Breast epithelium (tissue), 4 donors: Measurements from ENCODE around the gene CTNNA3. TPM values are rescaled to one million over a fixed set of nuclear protein-coding genes. Genes with fewer than 3 reads are reported as not detected.
"Not testable (repeated sequence)": the region's sequence is repeated elsewhere in the genome, so short reads cannot be mapped to it uniquely, and the experiment has no call there.

Experiments used
- DNase-seq, 2 donors: peaks; one replicate each; pipeline ENCODE4 v3.0.0-alpha.2; 2019; ENCODE audit warnings: low spot score in 2 of 2
- H3K27ac ChIP-seq, 2 donors: fragments of 200-600 bp; sonication (generic) in 1 of 2; one replicate each; pipeline ENCODE4 v1.5.1; 2016 to 2019; ENCODE audit warnings: mild to moderate bottlenecking in 1 of 2
- H3K27me3 ChIP-seq, 2 donors: fragments of 200-600 bp; sonication (generic) in 1 of 2; one replicate each; pipeline versions ENCODE4 v1.5.1 to v1.6.0; 2017 to 2019; ENCODE audit warnings: control low read depth in 1 of 2, mild to moderate bottlenecking in 1 of 2
- H3K36me3 ChIP-seq: fragments of 200-600 bp; one replicate; pipeline ENCODE4 v1.5.1; 2019
- H3K4me1 ChIP-seq, 2 donors: fragments of 200-600 bp; sonication (generic); one replicate each; pipeline ENCODE4 v1.5.1; 2016 to 2019; ENCODE audit warnings: control low read depth in 1 of 2
- H3K4me3 ChIP-seq, 3 donors: fragments of 200-600 bp; sonication (generic); 1 replicate in 2 of 3; 2 replicates in 1 of 3; pipeline ENCODE4 v1.5.1; 2016 to 2019; ENCODE audit warnings: mild to moderate bottlenecking in 3 of 3, moderate library complexity in 2 of 3
- H3K9me3 ChIP-seq, 2 donors: fragments of 200-600 bp; sonication (generic) in 1 of 2; one replicate each; pipeline ENCODE4 v1.5.1; 2016 to 2019; ENCODE audit warnings: control low read depth in 1 of 2
- POLR2A ChIP-seq: fragments of 450-650 bp; IDR thresholded peaks from one replicate; pipeline ENCODE4 v1.6.1; 2016; ENCODE audit warnings: antibody characterized with exemption, mild to moderate bottlenecking, moderate library complexity
- POLR2AphosphoS5 ChIP-seq, 3 donors: sonication (generic); formaldehyde crosslinking; IDR thresholded peaks; one replicate each; pipeline ENCODE4 v1.6.1; 2017; ENCODE audit warnings: antibody characterized with exemption in 3 of 3
- intact Hi-C: fragments of 100-400 bp; cut with DNase I; formaldehyde crosslinking; loops from one replicate; pipeline ENCODE4 v1.15.1; 2023; ENCODE audit warnings: low total_unique reads
- total RNA-seq, 3 donors: library from RNA; depleted of rRNA; stranded (reverse); fragments of >200 nt; gene quantifications; one replicate each; pipeline ENCODE4 v1.1.0, GENCODE V29; 2016
- TF ChIP-seq, protein P1 (sequence below), 3 donors: fragments of 450-650 bp; IDR thresholded peaks; one replicate each; pipeline ENCODE4 v1.5.1; 2016 to 2017; ENCODE audit warnings: antibody characterized with exemption in 3 of 3, mild to moderate bottlenecking in 3 of 3, moderate library complexity in 3 of 3

CTNNA3 gene
- total RNA-seq, 3 donors from 2014 or later: 0.33 to 1.1 (median 0.59) TPM

DNA sequence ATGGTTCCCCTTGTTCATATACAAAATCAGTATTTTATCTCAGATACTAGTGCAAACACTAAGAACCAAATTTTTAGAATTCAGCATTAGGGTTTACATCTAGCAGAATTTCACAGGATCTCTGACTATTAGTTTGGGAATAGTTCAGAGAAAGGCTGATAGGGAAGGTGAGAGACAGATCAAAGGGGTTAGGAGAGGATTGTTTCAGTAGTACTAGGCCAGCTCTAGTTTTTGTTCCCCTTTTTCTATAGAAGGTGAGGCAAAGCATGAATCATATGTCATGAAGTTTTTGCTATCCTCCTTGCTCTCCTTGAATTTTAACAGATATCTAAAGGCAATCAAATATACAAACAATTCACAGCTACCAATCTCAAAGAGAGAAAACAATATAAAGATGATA, 26.1 kb upstream of the CTNNA3 start:
- H3K4me1 ChIP-seq: no peaks in the 10 kb centered on the region
- TF ChIP-seq POLR2A (no peak), POLR2AphosphoS5 (IDR thresholded peaks at IDR 0.05) (no peak)
- TF ChIP-seq, protein P1, sequence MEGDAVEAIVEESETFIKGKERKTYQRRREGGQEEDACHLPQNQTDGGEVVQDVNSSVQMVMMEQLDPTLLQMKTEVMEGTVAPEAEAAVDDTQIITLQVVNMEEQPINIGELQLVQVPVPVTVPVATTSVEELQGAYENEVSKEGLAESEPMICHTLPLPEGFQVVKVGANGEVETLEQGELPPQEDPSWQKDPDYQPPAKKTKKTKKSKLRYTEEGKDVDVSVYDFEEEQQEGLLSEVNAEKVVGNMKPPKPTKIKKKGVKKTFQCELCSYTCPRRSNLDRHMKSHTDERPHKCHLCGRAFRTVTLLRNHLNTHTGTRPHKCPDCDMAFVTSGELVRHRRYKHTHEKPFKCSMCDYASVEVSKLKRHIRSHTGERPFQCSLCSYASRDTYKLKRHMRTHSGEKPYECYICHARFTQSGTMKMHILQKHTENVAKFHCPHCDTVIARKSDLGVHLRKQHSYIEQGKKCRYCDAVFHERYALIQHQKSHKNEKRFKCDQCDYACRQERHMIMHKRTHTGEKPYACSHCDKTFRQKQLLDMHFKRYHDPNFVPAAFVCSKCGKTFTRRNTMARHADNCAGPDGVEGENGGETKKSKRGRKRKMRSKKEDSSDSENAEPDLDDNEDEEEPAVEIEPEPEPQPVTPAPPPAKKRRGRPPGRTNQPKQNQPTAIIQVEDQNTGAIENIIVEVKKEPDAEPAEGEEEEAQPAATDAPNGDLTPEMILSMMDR (IDR thresholded peaks at IDR 0.05): no peak
- H3K36me3 ChIP-seq: no peaks in the 10 kb centered on the region
- intact Hi-C loops: no loop called here
- peaks cover 0 to 3% of the 10 kb centered on the region in 2 donors for H3K9me3 ChIP-seq
- H3K4me3 ChIP-seq: no peak overlapping the region
- H3K27me3 ChIP-seq: no peaks in the 10 kb centered on the region
- H3K27ac ChIP-seq: no peak overlapping the region
- no peak for DNase-seq

DNA sequence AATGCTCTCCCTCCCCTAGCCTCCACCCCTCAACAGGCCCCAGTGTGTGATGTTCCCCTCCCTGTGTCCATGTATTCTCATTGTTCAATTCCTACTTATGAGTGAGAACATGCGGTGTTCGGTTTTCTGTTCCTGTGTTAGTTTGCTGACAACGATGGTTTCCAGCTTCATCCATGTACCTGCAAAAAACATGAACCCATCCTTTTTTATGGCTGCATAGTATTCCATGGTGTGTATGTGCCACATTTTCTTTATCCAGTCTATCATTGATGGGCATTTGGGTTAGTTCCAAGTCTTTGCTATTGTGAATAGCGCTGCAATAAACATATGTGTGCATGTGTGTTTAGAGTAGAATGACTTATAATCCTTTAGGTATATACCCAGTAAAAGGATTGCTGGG, 20.5 kb upstream of the CTNNA3 start:
- intact Hi-C loops, H3K36me3 ChIP-seq, H3K27ac ChIP-seq, DNase-seq, H3K4me3 ChIP-seq, H3K4me1 ChIP-seq, H3K27me3 ChIP-seq: not testable (repeated sequence)
- H3K9me3 ChIP-seq: peaks cover 7 to 16% of the 10 kb centered on the region in 2 donors

DNA sequence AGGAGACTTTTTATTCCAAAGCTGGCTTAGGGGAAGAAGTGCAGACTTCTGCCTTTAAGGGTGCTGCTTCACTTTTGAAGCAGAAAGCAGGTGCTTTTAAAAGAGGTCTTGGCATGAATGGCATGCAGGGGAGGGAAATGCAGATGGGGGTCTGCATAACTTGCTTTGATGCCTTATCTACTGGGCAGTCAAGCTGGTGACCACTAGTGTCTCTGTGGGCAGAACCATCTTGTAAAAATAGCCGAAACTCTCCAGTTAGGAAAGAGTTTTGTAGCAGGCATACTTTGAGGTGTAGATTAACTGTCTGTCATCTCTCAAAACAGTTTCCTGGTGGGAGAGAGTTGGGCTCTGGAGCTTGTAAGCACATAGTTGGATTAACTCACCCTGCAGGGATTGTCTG, 9.9 kb upstream of the CTNNA3 start:
- Histone ChIP-seq H3K36me3 (no peaks in the 10 kb centered on the region), H3K4me1 (no peaks in the 10 kb centered on the region), H3K9me3 (no peaks in the 10 kb centered on the region), H3K27me3 (no peaks in the 10 kb centered on the region), H3K4me3 (no peak overlapping the region), H3K27ac (no peak overlapping the region)
- no peak for TF ChIP-seq POLR2AphosphoS5 (IDR thresholded peaks at IDR 0.05)
- TF ChIP-seq POLR2A: no peak
- TF ChIP-seq, protein P1 (IDR thresholded peaks at IDR 0.05): no peak
- intact Hi-C loops: no loop called here
- DNase-seq: no peak

DNA sequence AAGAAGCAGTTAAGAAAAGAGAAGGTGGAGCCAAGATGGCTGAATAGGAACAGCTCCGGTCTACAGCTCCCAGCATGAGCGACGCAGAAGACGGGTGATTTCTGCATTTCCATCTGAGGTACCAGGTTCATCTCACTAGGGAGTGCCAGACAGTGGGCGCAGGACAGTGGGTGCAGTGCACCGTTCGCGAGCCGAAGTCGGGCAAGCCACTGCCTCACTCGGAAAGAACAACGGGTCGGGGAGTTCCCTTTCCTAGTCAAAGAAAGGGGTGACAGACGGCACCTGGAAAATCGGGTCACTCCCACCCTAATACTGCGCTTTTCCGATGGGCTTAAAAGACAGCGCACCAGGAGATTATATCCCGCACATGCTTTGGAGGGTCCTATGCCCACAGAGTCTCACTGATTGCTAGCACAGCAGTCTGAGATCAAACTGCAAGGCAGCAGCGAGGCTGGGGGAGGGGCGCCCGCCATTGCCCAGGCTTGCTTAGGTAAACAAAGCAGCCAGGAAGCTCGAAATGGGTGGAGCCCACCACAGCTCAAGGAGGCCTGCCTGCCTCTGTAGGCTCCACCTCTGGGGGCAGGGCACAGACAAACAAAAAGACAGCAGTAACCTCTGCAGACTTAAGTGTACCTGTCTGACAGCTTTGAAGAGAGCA, 3.7 kb upstream of the CTNNA3 start:
- H3K27ac ChIP-seq, H3K27me3 ChIP-seq, DNase-seq, H3K36me3 ChIP-seq, H3K4me3 ChIP-seq, H3K9me3 ChIP-seq, intact Hi-C loops, H3K4me1 ChIP-seq: not testable (repeated sequence)

DNA sequence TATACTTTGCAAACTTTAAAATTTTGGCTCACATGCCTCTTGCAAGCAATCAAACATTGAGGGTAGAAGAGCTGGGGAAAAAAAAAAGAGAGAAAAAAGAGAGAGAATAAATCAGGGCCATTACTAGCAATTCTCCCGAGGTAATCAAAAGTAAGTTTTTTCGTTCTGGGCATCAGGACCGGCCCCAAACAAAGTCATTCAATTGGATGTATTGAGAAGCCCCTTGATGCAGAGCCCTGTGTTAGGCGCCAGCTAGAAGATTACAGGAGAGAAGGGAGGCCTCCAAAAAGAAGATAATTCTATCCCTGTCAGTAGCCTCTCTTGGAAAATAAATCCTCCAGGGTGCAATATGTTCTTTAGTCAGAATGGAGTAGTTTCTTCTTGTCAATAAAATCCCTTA, 2.2 kb upstream of the CTNNA3 start:
- Histone ChIP-seq H3K9me3 (no peaks in the 10 kb centered on the region), H3K36me3 (no peaks in the 10 kb centered on the region), H3K27ac (no peak overlapping the region), H3K4me1 (no peaks in the 10 kb centered on the region), H3K27me3 (no peaks in the 10 kb centered on the region), H3K4me3 (no peak overlapping the region)
- no peak for TF ChIP-seq POLR2AphosphoS5 (IDR thresholded peaks at IDR 0.05)
- TF ChIP-seq, protein P1 (IDR thresholded peaks at IDR 0.05): no peak
- no peak for TF ChIP-seq POLR2A
- intact Hi-C loops: no loop called here
- no peak for DNase-seq

DNA sequence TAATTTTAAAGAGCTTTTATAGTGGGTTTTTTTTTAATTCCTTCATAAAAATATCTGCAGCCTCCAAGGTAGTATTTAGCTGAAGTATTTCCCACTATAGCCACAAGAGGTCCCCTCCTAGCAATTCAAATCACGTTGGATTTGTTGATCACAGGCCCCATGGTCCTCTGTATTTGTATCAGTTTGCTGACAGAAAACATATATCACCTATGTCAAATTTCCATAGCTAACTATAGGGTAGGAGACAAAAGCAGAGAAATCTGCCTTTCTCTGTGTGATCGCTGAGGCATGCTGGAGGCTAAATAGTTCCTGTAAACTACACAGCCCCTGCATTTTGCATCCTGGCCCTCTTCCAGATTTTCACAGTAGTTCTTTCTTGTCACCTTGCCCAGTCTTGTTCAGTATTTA, 1.7 kb upstream of the CTNNA3 start:
- H3K36me3 ChIP-seq: no peaks in the 10 kb centered on the region
- no peak for DNase-seq
- no peaks in the 10 kb centered on the region for H3K9me3 ChIP-seq
- no peak overlapping the region for H3K27ac ChIP-seq
- TF ChIP-seq, protein P1 (IDR thresholded peaks at IDR 0.05): peak in 2 of 3 donors; percentile 55 to 70
- no peak for TF ChIP-seq POLR2AphosphoS5 (IDR thresholded peaks at IDR 0.05)
- no peaks in the 10 kb centered on the region for H3K4me1 ChIP-seq
- intact Hi-C loops: no loop called here
- no peaks in the 10 kb centered on the region for H3K27me3 ChIP-seq
- no peak overlapping the region for H3K4me3 ChIP-seq
